GM19328 (cell line): ENCODE measurements around the gene RSF1.

Experiments
- ATAC-seq: cut with Tn5 transposase; IDR thresholded peaks from one replicate; pipeline ENCODE4 v1.9.1; 2021; ENCODE audit warnings: mild to moderate bottlenecking, moderate library complexity; ENCODE audit not compliant: unreplicated experiment

RSF1 gene

DNA sequence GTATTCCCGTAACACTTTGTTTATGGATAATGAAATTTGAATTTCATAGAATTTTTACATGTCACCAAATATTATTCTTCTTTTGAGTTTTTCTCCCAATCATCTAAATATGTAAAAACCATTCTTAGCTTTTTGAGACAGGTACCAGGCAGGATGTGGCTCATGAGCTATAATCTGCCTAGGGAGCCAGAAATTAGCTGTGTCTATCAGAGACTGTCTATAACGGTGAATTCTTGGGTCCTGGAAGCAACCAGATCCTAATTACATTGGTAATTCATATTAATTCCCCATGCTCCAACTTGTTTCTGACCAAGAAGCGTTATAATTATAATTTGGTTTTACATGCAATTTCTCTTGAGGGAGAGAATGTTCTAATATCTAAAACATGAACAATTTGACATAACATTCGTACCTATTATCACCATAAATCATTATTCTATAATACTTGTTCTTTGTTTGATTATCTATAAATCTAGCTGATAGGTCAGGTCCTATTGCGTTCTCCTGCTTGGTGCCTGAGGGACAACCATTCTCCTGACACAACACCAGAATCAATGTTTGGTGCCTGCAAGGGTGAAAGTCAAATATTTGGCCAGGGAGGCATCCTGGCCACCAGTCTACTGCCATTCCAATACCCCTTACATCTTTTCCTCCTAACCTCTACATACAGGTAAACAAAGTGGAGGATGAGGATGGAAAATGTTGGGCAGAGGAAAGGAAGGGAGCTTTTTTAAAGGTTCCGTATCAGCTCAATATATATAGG, 69.9 kb downstream of the RSF1 start:
- ATAC-seq = no peak

- no peak for ATAC-seq
These were observed 71.3 kb downstream of the RSF1 start for GRCh38 chr11:77749232-77749631.

GRCh38 chr11:77748266-77748665, 72.3 kb downstream of the RSF1 start:
- no peak for ATAC-seq

DNA sequence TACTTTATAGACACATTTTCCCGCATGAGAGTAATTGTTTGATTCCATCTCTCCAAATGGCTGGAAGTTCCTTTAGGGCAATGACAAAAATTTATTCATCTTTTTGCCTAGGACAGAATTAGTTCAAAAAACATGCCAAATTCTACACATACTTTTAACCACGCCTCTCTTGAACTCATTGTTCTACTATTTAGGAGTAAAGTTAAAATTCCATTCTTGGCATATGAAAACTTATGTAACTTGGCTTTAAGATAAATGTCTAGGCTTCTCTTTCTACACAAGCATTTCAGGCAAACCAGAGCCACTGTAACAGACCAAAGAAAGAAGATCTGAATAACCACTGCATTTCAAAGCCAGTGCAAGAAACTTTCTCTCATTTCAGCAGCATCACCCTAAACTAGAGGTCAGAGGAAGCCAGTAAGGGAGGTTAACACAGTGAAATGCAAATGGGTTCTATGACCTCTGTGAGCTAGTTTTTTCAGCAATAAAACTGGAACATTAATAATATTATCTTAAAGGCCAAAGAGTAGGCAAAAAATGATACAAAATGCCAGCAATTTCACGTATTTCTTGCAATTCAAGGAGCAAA, 73.0 kb downstream of the RSF1 start:
- no peak for ATAC-seq

GRCh38 chr11:77736473-77736872, 84.0 kb downstream of the RSF1 start:
- ATAC-seq = no peak

DNA sequence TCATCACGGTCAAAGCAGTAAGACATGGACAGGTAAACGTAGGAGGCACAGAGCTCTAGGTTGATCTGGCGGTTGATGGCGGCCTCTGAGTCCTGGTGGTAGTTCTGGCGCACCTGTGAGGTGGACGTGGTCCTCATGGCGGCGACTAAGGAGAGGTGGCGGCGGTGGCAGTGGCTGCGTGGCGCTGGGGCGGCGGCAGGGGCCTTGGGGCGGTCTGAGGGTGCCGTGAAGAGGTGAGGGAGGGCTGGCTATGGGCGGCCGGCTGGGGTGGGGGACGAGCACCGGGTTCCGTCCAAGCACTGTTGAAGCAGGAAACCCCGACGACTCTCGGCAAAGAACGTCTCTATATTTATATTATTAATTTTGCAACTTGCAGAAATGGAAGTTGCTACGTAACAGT, 85.6 kb downstream of the RSF1 start:
- no peak for ATAC-seq

GRCh38 chr11:77732143-77732542, 88.4 kb downstream of the RSF1 start:
- no peak for ATAC-seq

GRCh38 chr11:77730789-77731188, 89.7 kb downstream of the RSF1 start:
- no peak for ATAC-seq

DNA sequence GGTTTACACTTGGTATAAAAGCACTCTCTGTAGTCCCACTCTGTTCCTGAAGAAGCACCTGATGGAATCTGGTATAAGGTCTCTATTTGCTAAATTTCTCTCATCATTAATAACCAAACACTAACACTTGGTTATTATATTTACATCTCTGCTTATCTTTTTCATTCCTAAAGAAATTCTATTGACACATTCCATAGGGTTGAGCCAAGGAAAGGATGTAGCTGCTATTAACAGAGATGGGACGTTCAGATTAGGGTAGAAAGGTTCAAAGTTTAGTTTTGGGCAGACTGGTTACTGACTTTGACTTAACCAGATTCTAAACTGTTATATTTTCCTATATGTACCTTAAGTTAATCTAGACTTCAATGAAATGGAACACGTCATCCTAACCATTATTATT, 91.5 kb downstream of the RSF1 start:
- ATAC-seq = no peak

DNA sequence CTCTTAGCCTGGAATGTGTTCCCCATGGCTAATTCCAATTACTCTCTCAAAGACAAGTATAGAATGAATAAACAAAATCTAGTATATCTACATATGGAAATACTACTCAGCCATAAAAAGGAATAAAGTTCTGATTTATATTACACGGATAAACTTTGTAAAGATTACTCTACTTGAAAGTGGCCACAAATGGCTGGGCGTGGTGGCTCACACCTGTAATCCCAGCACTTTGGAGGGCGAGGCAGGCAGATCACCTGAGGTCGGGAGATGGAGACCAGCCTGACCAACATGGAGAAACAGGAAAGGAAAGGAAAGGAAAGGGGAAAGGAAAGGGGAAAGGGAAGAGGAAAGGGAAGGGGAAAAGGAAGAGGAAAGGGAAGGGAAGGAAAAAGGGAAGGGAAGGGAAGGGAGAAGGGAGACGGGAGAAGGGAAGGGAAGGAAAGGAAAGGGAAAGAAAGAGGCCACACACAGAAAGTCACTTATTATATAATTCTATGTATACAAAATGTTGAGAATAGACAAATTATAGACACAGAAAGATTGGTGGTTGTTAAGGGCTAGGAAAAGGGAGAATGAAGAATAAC, 92.2 kb downstream of the RSF1 start:
- ATAC-seq = no peak

- no peak for ATAC-seq
These were observed 94.0 kb downstream of the RSF1 start for GRCh38 chr11:77726524-77726923.

- ATAC-seq = no peak
These were observed 95.1 kb downstream of the RSF1 start for GRCh38 chr11:77725433-77725832.

DNA sequence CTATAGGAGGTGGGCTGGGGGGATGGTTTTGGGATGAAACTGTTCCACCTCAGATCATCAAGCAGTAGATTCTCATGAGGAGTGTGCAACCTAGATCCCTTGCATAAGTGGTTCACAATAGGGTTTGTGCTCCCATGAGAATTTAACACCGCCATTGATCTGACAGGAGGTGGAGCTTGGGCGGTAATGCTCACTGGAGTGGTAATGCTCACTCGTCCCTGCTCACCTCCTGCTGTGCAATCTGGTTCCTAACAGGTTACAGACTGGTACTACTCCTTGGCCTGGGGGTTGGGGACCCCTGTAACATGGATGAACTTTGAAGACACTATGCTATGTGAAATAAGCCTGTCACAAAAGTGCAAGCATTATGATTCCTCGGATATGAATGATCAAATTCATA, 95.9 kb downstream of the RSF1 start:
- no peak for ATAC-seq

DNA sequence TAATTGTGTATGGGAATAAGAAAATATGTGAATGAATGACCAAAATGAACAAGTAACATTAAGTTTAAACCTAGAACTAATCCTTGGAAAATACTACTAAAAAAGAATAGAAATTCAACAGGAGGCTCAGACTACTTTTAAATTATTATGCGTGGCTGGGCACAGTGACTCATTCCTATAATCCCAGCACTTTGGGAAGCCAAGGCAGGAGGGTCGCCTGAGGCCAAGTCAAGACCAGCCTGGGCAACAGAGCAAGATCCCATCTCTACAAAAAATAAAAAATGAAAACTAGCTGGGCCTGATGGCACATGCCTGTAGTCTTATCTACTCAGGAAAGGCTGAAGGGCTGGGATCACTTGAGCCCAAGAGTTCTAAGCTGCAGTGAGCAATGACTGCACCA, 97.5 kb downstream of the RSF1 start:
- ATAC-seq = no peak

DNA sequence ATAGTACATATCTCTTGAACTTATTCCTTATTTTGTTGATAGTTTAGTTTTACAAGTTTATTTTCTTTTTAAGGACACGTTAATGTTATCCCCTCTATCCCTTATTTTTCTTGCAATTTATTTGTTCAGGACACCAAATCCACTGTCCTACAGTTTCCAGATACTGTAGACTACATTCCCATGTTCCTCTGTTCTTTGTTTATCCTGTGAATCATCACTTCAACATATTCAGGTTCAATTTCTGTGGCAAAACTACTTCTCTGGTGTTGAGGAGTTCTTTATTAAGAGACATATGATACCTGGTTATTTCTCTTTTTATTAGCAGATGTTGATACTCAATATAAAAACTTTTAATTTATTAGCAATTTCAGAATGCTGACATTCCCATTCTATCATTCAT, 110.2 kb downstream of the RSF1 start:
- no peak for ATAC-seq

- no peak for ATAC-seq
These were observed 114.5 kb downstream of the RSF1 start for GRCh38 chr11:77705876-77706579.

GRCh38 chr11:77705195-77705875, 115.2 kb downstream of the RSF1 start:
- no peak for ATAC-seq

DNA sequence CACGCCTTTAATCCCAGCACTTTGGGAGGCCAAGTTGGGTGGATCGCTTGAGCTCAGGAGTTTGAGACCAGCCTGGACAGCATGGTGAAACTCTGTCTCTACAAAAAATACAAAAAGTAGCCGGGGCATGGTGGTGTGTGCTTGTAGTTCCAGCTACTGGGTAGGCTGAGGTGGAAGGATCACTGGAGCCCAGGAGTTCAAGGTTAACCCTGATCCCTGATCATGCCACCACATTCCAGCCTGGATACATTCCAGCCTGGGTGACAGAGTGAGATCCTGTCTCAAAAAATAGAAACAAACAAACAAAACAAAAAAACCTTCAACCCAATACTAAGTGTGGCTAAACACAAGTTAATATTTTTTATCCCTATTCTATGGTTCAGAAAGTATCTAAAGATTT, 116.5 kb downstream of the RSF1 start:
- ATAC-seq = no peak

DNA sequence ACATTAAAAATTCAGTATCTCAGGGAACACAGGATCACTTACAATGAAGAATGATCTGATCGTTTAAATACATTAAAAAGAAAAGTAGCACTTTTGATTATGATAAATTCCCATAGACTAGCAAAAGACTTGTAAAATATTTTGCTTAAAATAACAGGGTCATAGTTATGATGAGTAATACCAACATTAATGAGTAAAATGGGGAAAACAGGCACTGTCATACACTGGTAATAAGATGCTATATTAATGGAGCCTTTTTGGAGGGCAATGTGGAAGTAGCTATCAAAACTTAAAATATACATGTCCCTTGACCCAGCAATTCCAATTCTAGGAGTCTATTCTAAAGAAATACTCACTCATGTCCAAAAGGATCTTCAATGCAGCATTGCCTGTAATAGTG, 121.1 kb downstream of the RSF1 start:
- ATAC-seq = no peak

- no peak for ATAC-seq
These were observed 121.6 kb downstream of the RSF1 start for GRCh38 chr11:77698896-77699295.

- no peak for ATAC-seq
These were observed 122.7 kb downstream of the RSF1 start for GRCh38 chr11:77697865-77698264.
